ENCODE results near the gene OPCML.

OPCML gene

GRCh38 chr11:133004369-133004768, 527.9 kb downstream of the OPCML start:
- WGBS, 2 experiments: 95 to 96% methylated on average over 13 of the region's 13 CpGs
- Histone ChIP-seq H3K27ac (ENCODE audit: insufficient read depth, low read depth, low read length, poor library complexity, severe bottlenecking) (no peak overlapping the region), H3K27me3 (ENCODE audit: control insufficient read depth, insufficient read depth, low read length, poor library complexity, severe bottlenecking) (no peaks in the 10 kb centered on the region), H3K36me3 (ENCODE audit: control insufficient read depth, insufficient read depth, low read length) (no peaks in the 10 kb centered on the region), H3K9me3 (ENCODE audit: control insufficient read depth, low read length) (no peaks in the 10 kb centered on the region), H3K4me1 (ENCODE audit: control insufficient read depth, insufficient read depth, low read length) (peaks cover under 1% of the 10 kb centered on the region), H3K4me3 (ENCODE audit: insufficient read depth, low read depth, low read length) (no peak overlapping the region)

GRCh38 chr11:132999516-132999915, 532.8 kb downstream of the OPCML start:
- Histone ChIP-seq H3K36me3 (ENCODE audit: control insufficient read depth, insufficient read depth, low read length) (no peaks in the 10 kb centered on the region), H3K27me3 (ENCODE audit: control insufficient read depth, insufficient read depth, low read length, poor library complexity, severe bottlenecking) (peaks cover 18% of the 10 kb centered on the region), H3K4me1 (ENCODE audit: control insufficient read depth, insufficient read depth, low read length) (peaks cover 4% of the 10 kb centered on the region), H3K27ac (ENCODE audit: insufficient read depth, low read depth, low read length, poor library complexity, severe bottlenecking) (no peak overlapping the region), H3K4me3 (ENCODE audit: insufficient read depth, low read depth, low read length) (no peak overlapping the region), H3K9me3 (ENCODE audit: control insufficient read depth, low read length) (no peaks in the 10 kb centered on the region)
- WGBS, 2 experiments: 10% methylated on average over 11 of the region's 12 CpGs

DNA sequence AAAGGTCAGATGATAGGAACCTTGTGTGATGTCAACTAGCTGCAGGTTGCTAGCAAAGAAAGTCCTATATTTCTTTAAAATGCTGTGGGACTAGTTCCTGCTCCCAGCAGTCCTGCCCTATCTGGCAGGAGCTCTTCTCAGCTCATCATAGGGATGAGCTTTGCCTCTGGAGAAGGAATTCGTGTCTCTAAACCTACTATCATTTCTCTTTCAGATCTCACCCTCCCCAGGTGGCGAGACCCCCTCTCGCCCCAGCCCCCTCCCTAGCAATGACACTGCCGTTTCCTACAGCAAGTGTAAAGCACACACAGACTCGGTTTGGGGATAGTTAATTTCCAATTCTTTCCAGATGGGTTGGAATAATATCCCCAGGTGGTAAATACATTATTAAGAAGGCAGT, 533.3 kb downstream of the OPCML start:
- Histone ChIP-seq H3K9me3 (ENCODE audit: control insufficient read depth, low read length) (no peaks in the 10 kb centered on the region), H3K36me3 (ENCODE audit: control insufficient read depth, insufficient read depth, low read length) (no peaks in the 10 kb centered on the region), H3K4me1 (ENCODE audit: control insufficient read depth, insufficient read depth, low read length) (peaks cover 4% of the 10 kb centered on the region), H3K27ac (ENCODE audit: insufficient read depth, low read depth, low read length, poor library complexity, severe bottlenecking) (no peak overlapping the region), H3K4me3 (ENCODE audit: insufficient read depth, low read depth, low read length) (no peak overlapping the region), H3K27me3 (ENCODE audit: control insufficient read depth, insufficient read depth, low read length, poor library complexity, severe bottlenecking) (peaks cover 23% of the 10 kb centered on the region)
- WGBS, 2 experiments: 22 to 25% methylated on average over 5 of the region's 5 CpGs

GRCh38 chr11:132997396-132997795, 534.9 kb downstream of the OPCML start:
- 88 to 89% methylated on average over 5 of the region's 5 CpGs for WGBS, 2 experiments
- Histone ChIP-seq H3K36me3 (ENCODE audit: control insufficient read depth, insufficient read depth, low read length) (no peaks in the 10 kb centered on the region), H3K27ac (ENCODE audit: insufficient read depth, low read depth, low read length, poor library complexity, severe bottlenecking) (no peak overlapping the region), H3K4me1 (ENCODE audit: control insufficient read depth, insufficient read depth, low read length) (peaks cover 17% of the 10 kb centered on the region), H3K27me3 (ENCODE audit: control insufficient read depth, insufficient read depth, low read length, poor library complexity, severe bottlenecking) (peaks cover 39% of the 10 kb centered on the region), H3K9me3 (ENCODE audit: control insufficient read depth, low read length) (no peaks in the 10 kb centered on the region), H3K4me3 (ENCODE audit: insufficient read depth, low read depth, low read length) (no peak overlapping the region)

- Histone ChIP-seq H3K27ac (ENCODE audit: insufficient read depth, low read depth, low read length, poor library complexity, severe bottlenecking) (no peak overlapping the region), H3K4me1 (ENCODE audit: control insufficient read depth, insufficient read depth, low read length) (peaks cover 17% of the 10 kb centered on the region), H3K4me3 (ENCODE audit: insufficient read depth, low read depth, low read length) (no peak overlapping the region), H3K36me3 (ENCODE audit: control insufficient read depth, insufficient read depth, low read length) (no peaks in the 10 kb centered on the region), H3K9me3 (ENCODE audit: control insufficient read depth, low read length) (no peaks in the 10 kb centered on the region), H3K27me3 (ENCODE audit: control insufficient read depth, insufficient read depth, low read length, poor library complexity, severe bottlenecking) (peaks cover 40% of the 10 kb centered on the region)
- WGBS, 2 experiments: 91 to 95% methylated on average over 6 of the region's 6 CpGs
Measured at GRCh38 chr11:132994966-132995365, 537.3 kb downstream of the OPCML start.

- Histone ChIP-seq H3K4me1 (ENCODE audit: control insufficient read depth, insufficient read depth, low read length) (peaks cover 14% of the 10 kb centered on the region), H3K4me3 (ENCODE audit: insufficient read depth, low read depth, low read length) (peak overlapping the region; percentile 29), H3K27ac (ENCODE audit: insufficient read depth, low read depth, low read length, poor library complexity, severe bottlenecking) (no peak overlapping the region), H3K27me3 (ENCODE audit: control insufficient read depth, insufficient read depth, low read length, poor library complexity, severe bottlenecking) (peaks cover 40% of the 10 kb centered on the region), H3K36me3 (ENCODE audit: control insufficient read depth, insufficient read depth, low read length) (no peaks in the 10 kb centered on the region), H3K9me3 (ENCODE audit: control insufficient read depth, low read length) (no peaks in the 10 kb centered on the region)
- WGBS, 2 experiments: 5 to 6% methylated on average over 32 of the region's 32 CpGs
Measured at GRCh38 chr11:132993991-132994502, 538.3 kb downstream of the OPCML start.

GRCh38 chr11:132992838-132993631, 539.3 kb downstream of the OPCML start:
- Histone ChIP-seq H3K27ac (ENCODE audit: insufficient read depth, low read depth, low read length, poor library complexity, severe bottlenecking) (no peak overlapping the region), H3K4me3 (ENCODE audit: insufficient read depth, low read depth, low read length) (no peak overlapping the region), H3K27me3 (ENCODE audit: control insufficient read depth, insufficient read depth, low read length, poor library complexity, severe bottlenecking) (peaks cover 40% of the 10 kb centered on the region), H3K9me3 (ENCODE audit: control insufficient read depth, low read length) (no peaks in the 10 kb centered on the region), H3K36me3 (ENCODE audit: control insufficient read depth, insufficient read depth, low read length) (no peaks in the 10 kb centered on the region), H3K4me1 (ENCODE audit: control insufficient read depth, insufficient read depth, low read length) (peaks cover 13% of the 10 kb centered on the region)
- 65% methylated on average over 15 of the region's 15 CpGs for WGBS, 2 experiments

DNA sequence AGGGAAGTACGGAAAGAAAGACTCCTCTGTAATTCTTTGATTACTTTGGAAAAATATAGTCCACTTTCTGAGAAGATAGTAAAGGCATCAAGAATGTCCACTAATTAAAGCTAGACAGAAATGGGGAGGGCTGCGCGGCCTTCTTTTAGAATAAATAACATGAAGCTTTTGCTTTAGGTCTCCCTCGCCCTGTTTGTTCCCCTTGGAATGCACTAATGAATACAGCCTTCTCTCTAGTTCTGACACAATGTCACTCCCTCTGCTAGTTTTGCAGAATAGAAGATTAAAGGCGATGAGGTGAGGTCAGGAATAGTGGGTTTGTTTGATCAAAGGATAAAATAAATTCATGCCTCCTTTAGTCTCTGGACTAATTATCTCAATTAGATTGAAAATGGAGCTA, 543.9 kb downstream of the OPCML start:
- Histone ChIP-seq H3K27ac (ENCODE audit: insufficient read depth, low read depth, low read length, poor library complexity, severe bottlenecking) (no peak overlapping the region), H3K27me3 (ENCODE audit: control insufficient read depth, insufficient read depth, low read length, poor library complexity, severe bottlenecking) (peaks cover 10% of the 10 kb centered on the region), H3K9me3 (ENCODE audit: control insufficient read depth, low read length) (no peaks in the 10 kb centered on the region), H3K36me3 (ENCODE audit: control insufficient read depth, insufficient read depth, low read length) (no peaks in the 10 kb centered on the region), H3K4me3 (ENCODE audit: insufficient read depth, low read depth, low read length) (no peak overlapping the region), H3K4me1 (ENCODE audit: control insufficient read depth, insufficient read depth, low read length) (peaks cover 8% of the 10 kb centered on the region)
- WGBS, 2 experiments: 89 to 96% methylated on average over 4 of the region's 5 CpGs

DNA sequence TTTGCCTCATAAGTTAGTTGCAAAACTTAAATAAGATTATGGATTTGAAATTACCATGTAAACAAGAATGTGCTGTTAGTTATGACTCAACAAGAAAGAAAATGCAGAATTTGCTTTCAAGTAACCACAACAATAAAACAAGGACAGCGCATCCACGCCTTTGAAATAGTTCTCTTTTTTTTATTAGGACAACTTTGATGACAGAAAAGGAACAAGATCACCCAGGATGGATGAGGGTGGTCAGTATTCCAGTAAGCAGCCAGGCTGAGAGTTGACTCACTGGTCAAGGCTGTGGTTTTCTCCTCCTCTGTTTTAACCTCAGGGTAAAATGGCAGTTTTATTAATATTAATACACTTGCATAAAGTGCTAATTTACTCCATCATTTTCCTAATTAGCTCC, 544.4 kb downstream of the OPCML start:
- Histone ChIP-seq H3K36me3 (ENCODE audit: control insufficient read depth, insufficient read depth, low read length) (no peaks in the 10 kb centered on the region), H3K4me3 (ENCODE audit: insufficient read depth, low read depth, low read length) (no peak overlapping the region), H3K27ac (ENCODE audit: insufficient read depth, low read depth, low read length, poor library complexity, severe bottlenecking) (no peak overlapping the region), H3K27me3 (ENCODE audit: control insufficient read depth, insufficient read depth, low read length, poor library complexity, severe bottlenecking) (peaks cover 6% of the 10 kb centered on the region), H3K4me1 (ENCODE audit: control insufficient read depth, insufficient read depth, low read length) (peaks cover 6% of the 10 kb centered on the region), H3K9me3 (ENCODE audit: control insufficient read depth, low read length) (no peaks in the 10 kb centered on the region)
- 76 to 88% methylated on average over 1 to 2 of the region's 2 CpGs for WGBS, 2 experiments

GRCh38 chr11:132983641-132983978, 548.7 kb downstream of the OPCML start:
- H3K36me3 ChIP-seq (ENCODE audit: control insufficient read depth, insufficient read depth, low read length): no peaks in the 10 kb centered on the region
- H3K4me1 ChIP-seq (ENCODE audit: control insufficient read depth, insufficient read depth, low read length): peaks cover 9% of the 10 kb centered on the region
- H3K27me3 ChIP-seq (ENCODE audit: control insufficient read depth, insufficient read depth, low read length, poor library complexity, severe bottlenecking): no peaks in the 10 kb centered on the region
- H3K9me3 ChIP-seq (ENCODE audit: control insufficient read depth, low read length): no peaks in the 10 kb centered on the region
- H3K27ac ChIP-seq (ENCODE audit: insufficient read depth, low read depth, low read length, poor library complexity, severe bottlenecking): no peak overlapping the region
- H3K4me3 ChIP-seq (ENCODE audit: insufficient read depth, low read depth, low read length): no peak overlapping the region
- 92% methylated on average over 1 of the region's 1 CpG for WGBS, 2 experiments
